Cerebellar nuclear complex (tissue), 1 donor: ENCODE results near the gene GPR21.

Experiments used
- DNase-seq, 2 experiments: peaks; one replicate each; lab custom pipeline; 2025; lab: John Stamatoyannopoulos, UW

GPR21 gene

GRCh38 chr9:123033864-123034601, 566 bp downstream of the GPR21 start:
- DNase-seq, result peak in 1 of 2 experiments; percentile 17

GRCh38 chr9:123034881-123035510, 1.5 kb downstream of the GPR21 start:
- no peak for DNase-seq

- DNase-seq, result no peak
These were observed 2.3 kb downstream of the GPR21 start for GRCh38 chr9:123035791-123036190.

- no peak for DNase-seq
These were observed 3.6 kb downstream of the GPR21 start for GRCh38 chr9:123036893-123037545.

GRCh38 chr9:123039617-123040219, 6.3 kb downstream of the GPR21 start:
- no peak for DNase-seq

GRCh38 chr9:123040801-123041200, 7.3 kb downstream of the GPR21 start:
- no peak for DNase-seq

GRCh38 chr9:123041489-123041888, 8.0 kb downstream of the GPR21 start:
- DNase-seq, result no peak

GRCh38 chr9:123043081-123043939, 9.8 kb downstream of the GPR21 start:
- no peak for DNase-seq

- no peak for DNase-seq
These were observed 11.1 kb downstream of the GPR21 start for GRCh38 chr9:123044586-123044985.

- DNase-seq, result no peak
These were observed 13.1 kb downstream of the GPR21 start for GRCh38 chr9:123046406-123047195.

GRCh38 chr9:123048748-123049147, 15.3 kb downstream of the GPR21 start:
- DNase-seq, result no peak

- DNase-seq, result peak; percentile 16 to 79
These were observed 16.2 kb downstream of the GPR21 start for GRCh38 chr9:123049589-123050222.

- no peak for DNase-seq
These were observed 19.6 kb downstream of the GPR21 start for GRCh38 chr9:123053046-123053445.

- no peak for DNase-seq
These were observed 20.2 kb downstream of the GPR21 start for GRCh38 chr9:123053711-123054110.

- DNase-seq, result no peak
These were observed 25.4 kb downstream of the GPR21 start for GRCh38 chr9:123058834-123059233.

GRCh38 chr9:123059472-123060220, 26.2 kb downstream of the GPR21 start:
- no peak for DNase-seq

GRCh38 chr9:123061216-123061615, 27.7 kb downstream of the GPR21 start:
- no peak for DNase-seq

GRCh38 chr9:123062351-123063176, 29.1 kb downstream of the GPR21 start:
- DNase-seq, result no peak

GRCh38 chr9:123063177-123063598, 29.7 kb downstream of the GPR21 start:
- no peak for DNase-seq
